GM20431 (cell line): ENCODE data around the gene CD300LF.

Source experiments
- in situ Hi-C: fragments of 300-500 bp; cut with MseI, MboI; formaldehyde crosslinking; loops from one replicate; pipeline ENCODE4 v1.15.0; 2020; ENCODE audit warnings: low sequenced_read_pairs; ENCODE audit not compliant: unreplicated experiment

The CD300LF gene

GRCh38 chr17:74649909-74650308 is 62.8 kb downstream of the CD300LF start:
- in situ Hi-C loops: no loop called here

GRCh38 chr17:74647871-74648672 is 64.7 kb downstream of the CD300LF start:
- in situ Hi-C loops: no loop called here

- in situ Hi-C loops: no loop called here
Measured at GRCh38 chr17:74646231-74646630, 66.5 kb downstream of the CD300LF start.

- in situ Hi-C loops: no loop called here
Measured at GRCh38 chr17:74645010-74645409, 67.7 kb downstream of the CD300LF start.

GRCh38 chr17:74644419-74644818 is 68.3 kb downstream of the CD300LF start:
- in situ Hi-C loops: no loop called here
